Vein endothelial cell (primary cell): Measurements from ENCODE around the gene ZNF506. TPM values are rescaled to one million over a fixed set of nuclear protein-coding genes. Genes with fewer than 3 reads are reported as not detected.

Source experiments
- small RNA-seq: library from RNA; depleted of rRNA; stranded (forward); fragments of <200 nt; gene quantifications from one replicate; pipeline ENCODE3, GENCODE V24; 2012
- total RNA-seq: library from RNA; depleted of rRNA; stranded (reverse); fragments of >200 nt; gene quantifications from 2 replicates; pipeline ENCODE4 v1.2.3, GENCODE V29; 2012

The ZNF506 gene
- 6.9 and 13.1 TPM in 2 replicates for total RNA-seq

GRCh38 chr19:19821366-19821951, at the start of gene ZNF506:
Gene ZNF506, minus strand, starts transcription at chr19:19821750. Its CDS starts 147 bp downstream, at chr19:19821603.

GRCh38 chr19:19865750-19866610, 44.4 kb upstream of the ZNF506 start, which contains the start of gene ZNF253:
Gene ZNF253, plus strand, starts transcription at chr19:19865882. Its CDS starts 115 bp downstream, at chr19:19865997.

Small RNAs within 50 kb of the gene (small RNA-seq; reads per million reads assigned to genes)
- not detected for gene AC011477.5

Other genes with a start within 250 kb of the ZNF506 start
- gene PBX4, start 203.1 kb downstream of the ZNF506 start, total RNA-seq = not detected in 2 replicates
- gene LPAR2, start 193.5 kb downstream of the ZNF506 start, total RNA-seq = 1.3 and 1.8 TPM in 2 replicates
- gene GMIP, start 178.1 kb downstream of the ZNF506 start, total RNA-seq = 11.2 and 14.7 TPM in 2 replicates
- gene ATP13A1, start 158.1 kb downstream of the ZNF506 start, total RNA-seq = 49.3 and 72.5 TPM in 2 replicates
- 6.9 and 14.7 TPM in 2 replicates for gene ZNF101, start 152.9 kb downstream of the ZNF506 start, total RNA-seq
- gene ZNF14, start 88.6 kb downstream of the ZNF506 start, total RNA-seq = 5.2 and 5.5 TPM in 2 replicates
- gene ZNF253, start 44.1 kb upstream of the ZNF506 start, total RNA-seq = 6.5 and 6.7 TPM in 2 replicates
- gene ZNF93, start 79.2 kb upstream of the ZNF506 start, total RNA-seq = 5.9 and 12.8 TPM in 2 replicates
- gene ZNF682, start 217.8 kb upstream of the ZNF506 start, total RNA-seq = 1.6 and 6.3 TPM in 2 replicates